SH-SY5Y (cell line): ENCODE measurements around the gene EFHD1.

Experiments used
- GATA2 ChIP-seq: IDR thresholded peaks from 2 replicates; pipeline ENCODE4 v1.6.1; 2011; ENCODE audit warnings: mild to moderate bottlenecking, low read depth, low read length
- GATA3 ChIP-seq: IDR thresholded peaks from 2 replicates; pipeline ENCODE4 v1.6.1; 2011; ENCODE audit warnings: low read depth, mild to moderate bottlenecking, low read length, moderate library complexity

DNA sequence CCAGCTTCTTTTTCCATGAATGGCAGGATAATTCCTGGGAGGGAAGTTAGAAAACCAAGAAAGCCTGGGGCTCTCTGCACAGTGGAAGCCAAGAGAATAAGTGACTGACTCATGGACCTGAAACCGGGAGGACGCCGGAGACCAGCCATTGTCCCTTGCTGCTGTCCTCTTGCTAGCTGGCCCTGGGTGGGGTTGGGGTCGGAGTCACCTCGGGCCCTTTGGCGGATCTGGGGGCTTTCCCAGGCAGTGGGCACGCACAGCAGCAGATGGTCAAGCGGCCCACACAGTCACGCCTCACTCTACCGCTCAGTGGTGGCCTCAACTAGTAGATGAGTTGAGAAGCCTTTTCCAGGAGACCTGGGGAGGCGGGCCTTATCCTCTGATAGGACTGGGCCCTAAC lies 15.6 kb downstream of the EFHD1 start:
- TF ChIP-seq GATA2 (no peak), GATA3 (no peak)
